Activated CD8-positive, alpha-beta memory T cell treated with anti-CD3 and anti-CD28 coated beads, Interleukin-2, amount 50 U/mL, for 1 hour (primary cell): Measurements from ENCODE around the gene UROC1.

Experiments
- DNase-seq: peaks from one replicate; pipeline ENCODE4 v3.0.0-alpha.2; 2020; ENCODE audit errors: extremely low read depth

The UROC1 gene

GRCh38 chr3:126478581-126479310, 38.8 kb downstream of the UROC1 start:
- DNase-seq: no peak

GRCh38 chr3:126477061-126477380, 40.6 kb downstream of the UROC1 start:
- no peak for DNase-seq

- DNase-seq: no peak
Measured at GRCh38 chr3:126476166-126477060, 41.2 kb downstream of the UROC1 start.

GRCh38 chr3:126475413-126476114, 42.0 kb downstream of the UROC1 start, which contains the start of gene ZXDC:
Gene ZXDC (minus strand): TSS chr3:126475891. CDS start chr3:126475865, 26 bp downstream.
- DNase-seq: peak; percentile 69

GRCh38 chr3:126474498-126475412, 42.8 kb downstream of the UROC1 start:
- DNase-seq: no peak

- DNase-seq: no peak
Measured at GRCh38 chr3:126473292-126474168, 44.0 kb downstream of the UROC1 start.

- DNase-seq: no peak
Measured at GRCh38 chr3:126472277-126473006, 45.1 kb downstream of the UROC1 start.

- DNase-seq: no peak
Measured at GRCh38 chr3:126469479-126469878, 48.1 kb downstream of the UROC1 start.

- DNase-seq: no peak
Measured at GRCh38 chr3:126468028-126468891, 49.3 kb downstream of the UROC1 start.

- no peak for DNase-seq
Measured at GRCh38 chr3:126467611-126467955, 50.0 kb downstream of the UROC1 start.

GRCh38 chr3:126466886-126467610, 50.5 kb downstream of the UROC1 start:
- no peak for DNase-seq

GRCh38 chr3:126465928-126466544, 51.5 kb downstream of the UROC1 start:
- no peak for DNase-seq

GRCh38 chr3:126464997-126465396, 52.6 kb downstream of the UROC1 start:
- no peak for DNase-seq

- DNase-seq: no peak
Measured at GRCh38 chr3:126464494-126464893, 53.1 kb downstream of the UROC1 start.

- no peak for DNase-seq
Measured at GRCh38 chr3:126464093-126464492, 53.5 kb downstream of the UROC1 start.

- DNase-seq: no peak
Measured at GRCh38 chr3:126463521-126463920, 54.1 kb downstream of the UROC1 start.

GRCh38 chr3:126461450-126462070, 56.0 kb downstream of the UROC1 start:
- DNase-seq: no peak
